GM11168 (cell line): ENCODE data around the gene CMC2.

Experiments
- in situ Hi-C: fragments of 300-500 bp; cut with MboI; formaldehyde crosslinking; loops from one replicate; pipeline ENCODE4 v1.12.0; 2022; ENCODE audit warnings: low sequenced_read_pairs; ENCODE audit not compliant: unreplicated experiment

Gene CMC2

DNA sequence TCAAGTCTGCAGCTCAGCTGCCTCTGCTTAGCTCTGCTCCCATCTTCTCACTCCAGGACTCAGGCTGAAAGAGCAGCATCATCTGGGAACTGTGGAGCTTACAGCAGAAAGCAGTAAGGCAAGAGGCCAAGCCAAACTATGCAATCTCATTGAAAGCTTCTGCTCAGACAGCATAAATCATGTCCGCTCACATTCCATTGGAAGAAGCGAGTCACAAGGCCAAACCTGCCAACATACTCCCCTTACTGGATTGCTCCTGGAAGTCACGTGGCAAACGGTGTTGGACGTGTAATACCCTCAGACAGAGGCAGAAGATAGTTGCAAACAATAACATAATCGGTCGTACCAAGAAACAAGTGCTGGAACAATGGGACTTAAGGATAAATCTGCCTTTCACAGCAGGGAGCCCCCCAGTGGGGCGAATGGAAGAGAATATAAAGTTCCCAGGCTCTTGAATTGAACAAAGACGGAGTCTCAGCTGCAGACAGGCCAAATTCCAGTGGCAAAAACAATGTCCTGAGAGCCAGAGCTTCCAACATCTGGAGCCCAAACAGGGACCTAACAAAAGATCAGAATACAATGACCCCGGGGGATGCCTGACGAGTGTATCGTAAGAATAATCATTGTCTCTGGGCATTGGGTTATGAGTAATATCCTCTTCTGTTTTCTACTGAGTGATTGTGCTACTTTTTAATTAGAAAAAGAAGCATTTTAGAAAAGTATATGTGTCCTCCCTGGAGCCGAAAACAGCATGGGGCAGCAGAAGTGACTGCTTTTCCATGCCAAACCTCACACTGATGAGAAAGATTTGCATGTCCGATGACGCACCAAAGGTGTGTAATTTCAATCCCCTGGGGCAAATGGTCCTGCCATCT, 68.4 kb downstream of the CMC2 start:
- in situ Hi-C loops = no loop called here

DNA sequence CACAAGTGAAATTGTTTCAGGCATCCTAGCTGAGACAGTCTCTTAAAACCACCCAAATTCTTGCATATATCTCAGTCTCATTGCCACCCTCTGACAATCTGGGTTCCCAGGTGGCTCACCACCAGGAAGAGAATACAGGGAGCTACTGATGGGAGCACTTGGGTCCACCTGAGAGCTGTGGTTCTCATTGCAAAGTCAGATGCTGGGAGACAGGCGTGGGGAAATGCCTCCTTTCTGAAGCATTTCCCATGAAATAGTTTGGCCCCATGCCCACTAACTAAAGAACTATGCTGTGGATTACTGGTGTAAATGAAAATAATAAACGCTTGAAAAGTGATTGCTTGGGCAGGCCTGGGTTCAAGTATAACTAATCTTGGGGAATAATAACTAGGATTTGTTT, 70.3 kb downstream of the CMC2 start:
- in situ Hi-C loops = no loop called here

DNA sequence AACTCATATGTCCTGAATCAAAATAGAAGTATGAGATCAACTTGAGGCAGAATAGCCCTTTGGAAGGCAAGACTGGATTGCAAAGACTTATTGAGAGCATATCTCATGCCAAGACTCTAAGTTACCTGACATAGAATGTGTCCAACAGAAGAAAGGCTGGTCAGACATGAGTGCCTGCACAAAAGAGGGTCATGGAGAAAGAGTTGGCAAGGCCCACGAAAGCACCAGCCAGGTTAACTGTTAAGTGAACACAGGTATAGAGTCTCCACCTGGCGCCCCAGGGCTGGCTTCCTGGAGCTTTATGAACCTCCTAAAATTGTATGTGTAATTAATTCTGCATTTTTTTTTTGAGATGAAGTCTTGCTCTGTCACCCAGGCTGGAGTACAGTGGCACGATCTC, 71.0 kb downstream of the CMC2 start:
- in situ Hi-C loops = no loop called here

DNA sequence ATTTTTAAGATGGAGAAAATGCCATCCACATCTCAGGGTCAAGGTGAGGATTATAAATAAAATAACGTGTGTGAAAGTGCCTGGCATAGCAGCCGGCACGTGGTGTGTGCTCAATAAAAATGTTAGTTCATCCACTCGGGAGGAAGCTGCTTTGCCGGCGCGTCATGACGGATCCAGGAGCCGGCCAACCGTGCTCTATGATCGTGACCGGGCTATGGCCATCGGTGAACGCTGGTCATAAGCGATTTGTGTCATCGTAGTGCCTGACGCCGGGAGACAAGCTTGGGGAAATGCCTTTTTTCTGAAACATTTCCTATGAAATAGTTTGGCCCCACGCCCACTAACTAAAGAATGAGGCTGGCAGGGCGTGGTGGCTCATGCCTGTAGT, 74.0 kb downstream of the CMC2 start:
- in situ Hi-C loops = no loop called here

DNA sequence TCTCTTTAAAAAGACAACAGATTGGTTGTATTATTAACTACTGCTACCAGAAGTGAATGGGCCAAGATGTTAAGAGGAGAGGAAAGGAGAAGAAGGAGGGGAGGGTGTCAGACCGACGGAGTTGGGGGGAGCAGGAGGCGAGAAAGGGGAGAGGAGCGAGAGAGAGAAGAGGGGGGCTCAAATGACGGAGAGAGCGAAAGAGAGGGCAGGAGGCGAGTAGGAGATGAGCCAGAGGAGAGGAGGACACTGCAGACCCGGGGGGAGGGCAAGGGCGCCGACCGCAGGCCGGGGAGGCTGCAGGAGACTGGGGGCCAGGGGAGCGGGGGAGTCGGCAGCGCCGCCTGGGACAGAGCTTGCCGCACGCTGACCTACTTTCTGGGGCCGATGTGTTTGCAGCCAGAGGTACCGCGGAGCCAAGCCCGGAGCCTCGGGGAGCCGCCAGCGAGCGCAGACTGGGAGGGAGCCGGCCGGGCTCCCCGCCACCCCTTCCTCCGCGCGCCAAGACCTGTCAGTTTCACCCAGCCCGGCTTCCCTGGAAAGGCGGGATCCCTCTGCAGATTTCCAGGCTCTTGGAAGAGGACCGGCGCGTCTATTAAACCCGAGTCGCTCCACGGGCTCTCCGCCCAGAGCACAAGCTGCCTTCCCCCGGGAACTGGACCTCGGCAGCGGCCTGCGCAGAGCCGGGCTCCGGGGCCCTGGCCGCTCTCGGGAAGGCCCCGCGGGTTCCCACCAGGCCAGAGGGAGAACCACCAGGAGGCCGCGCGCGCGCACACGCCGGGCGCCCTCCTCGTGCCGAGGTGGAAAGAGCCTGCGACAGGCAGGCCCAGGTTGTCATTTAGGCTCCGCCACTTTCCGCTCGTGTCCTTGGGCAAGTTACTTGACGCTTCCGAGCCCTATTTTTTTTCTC, 74.6 kb downstream of the CMC2 start:
- in situ Hi-C loops = no loop called here

DNA sequence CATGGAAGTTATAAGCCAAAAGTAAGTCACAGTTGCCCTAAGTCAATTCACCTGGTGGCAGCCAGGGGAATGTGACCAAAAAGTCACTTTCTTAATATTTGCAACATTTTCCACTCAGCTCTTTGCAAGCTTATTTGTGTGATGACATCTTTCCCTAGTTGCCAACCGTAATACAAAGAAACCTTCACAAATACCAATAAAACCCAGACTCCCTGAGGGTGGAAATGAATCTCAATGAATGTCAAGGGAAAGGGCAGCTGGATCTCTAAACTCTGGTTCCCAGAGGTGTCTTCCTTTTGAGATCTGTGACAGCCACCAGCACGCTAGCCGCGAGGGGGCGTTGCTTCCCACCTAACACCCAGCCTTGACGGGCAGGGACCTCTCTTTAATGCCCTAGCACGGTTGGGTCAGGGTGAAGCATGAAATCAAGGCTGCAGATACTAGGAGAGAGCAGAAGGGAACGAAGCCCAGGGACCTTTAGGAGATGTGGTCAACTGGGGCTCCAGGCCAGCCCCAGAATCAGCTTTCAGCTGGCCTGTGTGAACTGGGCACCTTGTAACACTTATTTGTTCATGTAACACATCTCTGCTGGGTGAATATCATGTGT, 82.2 kb downstream of the CMC2 start:
- in situ Hi-C loops = no loop called here

DNA sequence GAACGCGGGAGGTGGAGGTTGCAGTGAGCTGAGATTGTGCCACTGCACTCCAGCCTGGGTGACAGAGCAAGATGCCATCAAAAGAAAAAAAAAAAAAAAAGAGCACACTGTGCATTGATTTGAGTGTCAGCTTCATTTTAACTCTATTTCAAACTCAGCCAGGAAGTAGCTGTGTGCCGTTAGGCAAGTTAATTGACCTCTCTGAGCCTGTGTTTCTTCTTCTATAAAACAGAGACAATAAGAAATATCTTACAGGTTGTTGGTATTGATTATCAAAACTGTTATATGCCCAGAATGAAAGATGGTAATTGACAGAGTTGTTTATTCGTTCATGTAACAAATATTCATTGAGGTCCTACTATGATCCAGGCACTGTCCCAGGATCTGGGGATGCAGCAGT, 83.3 kb downstream of the CMC2 start:
- in situ Hi-C loops = no loop called here
